Ureter (tissue), 1 donor: ENCODE data around the gene KLHL30. TPM values are rescaled to one million over a fixed set of nuclear protein-coding genes. Genes with fewer than 3 reads are reported as not detected.

Experiments used
- DNase-seq: peaks from one replicate; pipeline ENCODE4 v3.0.0-alpha.2; 2020; ENCODE audit warnings: low spot score
- total RNA-seq: library from RNA; stranded (reverse); gene quantifications from one replicate; pipeline ENCODE4 v1.2.4, GENCODE V29; 2023
- donor health status: DM: yes; HTN: yes; CAD: no.

Gene KLHL30
- total RNA-seq, 1 donor from 2014 or later, result 2.2 TPM

DNA sequence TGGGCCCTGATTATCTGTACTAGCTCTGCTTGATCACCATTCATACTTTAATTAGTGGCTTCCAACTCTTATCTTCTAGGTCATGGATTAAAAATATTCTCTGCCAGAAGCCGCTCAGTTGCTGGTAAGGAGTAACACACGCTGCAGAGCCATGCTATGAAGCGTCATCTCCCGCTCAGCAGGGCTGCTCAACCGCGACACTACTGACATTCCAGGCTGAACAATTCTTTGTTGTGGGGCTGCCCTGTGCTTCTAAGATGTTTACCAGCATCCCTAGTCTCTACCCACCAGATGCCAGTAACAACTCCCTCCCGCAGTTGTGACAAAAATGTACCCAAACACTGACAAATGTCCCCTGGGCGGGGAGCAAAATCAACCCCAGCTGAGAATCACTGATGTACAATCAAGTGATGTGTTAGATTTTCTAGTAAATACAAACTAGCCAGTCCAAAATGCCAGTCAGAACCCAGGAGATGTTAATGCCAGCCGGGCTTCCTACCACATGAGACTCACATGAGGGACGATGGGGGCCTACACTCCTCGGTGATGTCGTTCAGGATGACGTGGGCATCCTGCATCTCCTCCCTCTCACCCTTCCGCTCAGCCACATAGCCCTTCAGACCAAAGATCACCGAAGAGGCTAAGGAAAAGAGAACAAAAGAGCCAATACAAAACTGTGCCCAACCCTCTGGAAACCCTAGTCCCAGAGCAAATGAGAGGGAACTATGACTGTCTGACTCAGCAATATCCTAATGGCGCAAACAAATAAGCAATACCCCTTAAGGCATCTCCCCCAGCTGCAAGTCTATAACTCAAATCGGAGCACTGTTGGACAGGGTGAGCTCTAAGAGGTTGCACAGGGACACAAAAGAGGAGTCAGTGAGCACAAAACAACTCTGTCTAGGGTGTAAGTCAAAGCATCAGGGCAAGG is 49.4 kb downstream of the KLHL30 start:
- DNase-seq, result no peak

DNA sequence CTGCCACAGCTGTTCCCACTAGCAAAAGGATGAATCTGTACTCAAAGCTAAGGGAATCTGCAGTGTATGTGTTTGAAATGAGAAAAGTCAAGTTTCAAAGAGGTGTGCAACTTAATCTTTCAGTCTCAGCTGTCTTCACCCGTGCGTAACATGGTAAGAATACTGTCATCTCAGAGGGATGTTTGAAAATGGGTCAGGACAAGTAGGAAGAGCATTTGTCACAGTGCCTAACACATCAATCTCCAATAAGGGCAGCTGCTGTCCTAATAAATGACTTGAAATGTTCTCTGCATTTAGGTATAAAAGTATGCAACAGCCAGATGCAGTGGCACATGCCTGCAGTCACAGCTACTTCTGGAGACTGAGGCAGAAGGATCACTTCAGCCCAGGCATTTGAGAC is 52.0 kb downstream of the KLHL30 start:
- no peak for DNase-seq

Other genes with a start within 250 kb of the KLHL30 start
- 44.4 TPM for gene UBE2F, start 171.7 kb upstream of the KLHL30 start, total RNA-seq
- gene SCLY, start 77.7 kb upstream of the KLHL30 start, total RNA-seq, result 21.6 TPM
- 2.4 TPM for gene ESPNL, start 38.3 kb upstream of the KLHL30 start, total RNA-seq
- gene ERFE, start 20.3 kb downstream of the KLHL30 start, total RNA-seq, result 1.8 TPM
- 67.4 TPM for gene ILKAP, start 65.0 kb downstream of the KLHL30 start, total RNA-seq
- gene HES6, start 101.4 kb downstream of the KLHL30 start, total RNA-seq, result 3.4 TPM
- gene PER2, start 149.9 kb downstream of the KLHL30 start, total RNA-seq, result 30.5 TPM
- gene TRAF3IP1, start 181.8 kb downstream of the KLHL30 start, total RNA-seq, result 22.4 TPM